ENCODE measurements around the gene UBE3C.
A peak's percentile ranks its signal among the peaks of the same experiment; 100 is the strongest.
"Not testable (repeated sequence)": the region's sequence is repeated elsewhere in the genome, so short reads cannot be mapped to it uniquely, and the experiment has no call there.

UBE3C gene

GRCh38 chr7:157272351-157273207, 133.9 kb downstream of the UBE3C start:
- DNase-seq (ENCODE audit: extremely low read depth, low read depth), result no peak
- no peak overlapping the region for H3K4me3 ChIP-seq (replicated peaks; ENCODE audit: low read depth, low read length)
- no peak for TF ChIP-seq CTCF (IDR thresholded peaks at IDR 0.05; ENCODE audit: low read depth, low read length, missing control alignments)

GRCh38 chr7:157273208-157274093, 134.7 kb downstream of the UBE3C start:
- H3K4me3 ChIP-seq (replicated peaks; ENCODE audit: low read depth, low read length), result no peak overlapping the region
- no peak for DNase-seq (ENCODE audit: extremely low read depth, low read depth)
- TF ChIP-seq CTCF (IDR thresholded peaks at IDR 0.05; ENCODE audit: low read depth, low read length, missing control alignments), result peak; percentile 71

GRCh38 chr7:157274094-157274634, 135.4 kb downstream of the UBE3C start:
- not testable (repeated sequence) for H3K4me3 ChIP-seq (replicated peaks; ENCODE audit: low read depth, low read length); DNase-seq (ENCODE audit: extremely low read depth, low read depth)

GRCh38 chr7:157274991-157275427, 136.3 kb downstream of the UBE3C start:
- TF ChIP-seq CTCF (IDR thresholded peaks at IDR 0.05; ENCODE audit: low read depth, low read length, missing control alignments), result no peak
- H3K4me3 ChIP-seq (replicated peaks; ENCODE audit: low read depth, low read length), result no peak overlapping the region
- no peak for DNase-seq (ENCODE audit: extremely low read depth, low read depth)

GRCh38 chr7:157276091-157276561, 137.4 kb downstream of the UBE3C start:
- TF ChIP-seq CTCF (IDR thresholded peaks at IDR 0.05; ENCODE audit: low read depth, low read length, missing control alignments), result no peak
- DNase-seq (ENCODE audit: extremely low read depth, low read depth), result no peak
- H3K4me3 ChIP-seq (replicated peaks; ENCODE audit: low read depth, low read length), result no peak overlapping the region

GRCh38 chr7:157276731-157277562, 138.2 kb downstream of the UBE3C start:
- no peak overlapping the region for H3K4me3 ChIP-seq (replicated peaks; ENCODE audit: low read depth, low read length)
- DNase-seq (ENCODE audit: extremely low read depth, low read depth), result no peak
- TF ChIP-seq CTCF (IDR thresholded peaks at IDR 0.05; ENCODE audit: low read depth, low read length, missing control alignments), result no peak

- not testable (repeated sequence) for DNase-seq (ENCODE audit: extremely low read depth, low read depth); H3K4me3 ChIP-seq (replicated peaks; ENCODE audit: low read depth, low read length)
Observed at GRCh38 chr7:157277568-157277967, 138.8 kb downstream of the UBE3C start.
